ENCODE results near the gene PDE6H.

Gene PDE6H

GRCh38 chr12:14976658-14977057 is 3.8 kb downstream of the PDE6H start:
- DNase-seq, result no peak

DNA sequence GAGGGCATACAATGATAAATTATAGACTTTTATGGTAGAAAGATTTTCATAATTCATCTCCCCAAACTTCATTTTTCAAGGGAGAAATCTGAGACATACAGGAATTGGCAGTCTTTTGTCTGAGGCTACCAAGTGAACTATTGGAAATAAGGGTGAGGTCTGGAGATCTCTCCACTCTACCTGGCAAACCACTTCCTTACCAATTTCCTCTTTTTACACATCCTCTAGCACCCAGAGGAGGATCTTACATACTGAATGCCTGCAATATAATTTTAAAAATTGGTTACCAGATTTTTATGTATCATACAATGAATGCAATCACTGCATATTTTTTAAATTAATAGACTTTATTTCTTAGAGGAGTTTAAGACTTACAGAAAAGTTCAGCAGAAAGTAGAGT is 6.6 kb downstream of the PDE6H start:
- DNase-seq, result no peak

DNA sequence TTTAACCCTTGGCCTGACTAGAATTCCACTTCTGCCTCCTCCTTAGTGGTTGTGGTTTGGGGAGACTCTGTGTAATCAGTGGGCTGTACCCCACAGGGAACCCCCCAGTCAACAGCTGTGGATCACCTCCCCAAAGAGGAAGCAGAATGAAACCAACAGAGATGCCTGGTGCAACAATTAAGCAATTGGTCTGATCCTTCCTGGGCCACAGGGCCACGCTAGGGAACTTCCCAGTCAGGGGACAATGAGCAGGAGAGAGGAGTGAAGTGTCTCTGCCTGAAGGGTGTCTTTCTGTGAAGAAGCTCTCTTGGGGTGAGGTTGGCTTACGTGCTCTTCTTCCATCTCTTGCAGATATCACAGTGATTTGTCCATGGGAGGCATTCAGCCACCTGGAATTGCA is 8.2 kb downstream of the PDE6H start:
- no peak for DNase-seq

DNA sequence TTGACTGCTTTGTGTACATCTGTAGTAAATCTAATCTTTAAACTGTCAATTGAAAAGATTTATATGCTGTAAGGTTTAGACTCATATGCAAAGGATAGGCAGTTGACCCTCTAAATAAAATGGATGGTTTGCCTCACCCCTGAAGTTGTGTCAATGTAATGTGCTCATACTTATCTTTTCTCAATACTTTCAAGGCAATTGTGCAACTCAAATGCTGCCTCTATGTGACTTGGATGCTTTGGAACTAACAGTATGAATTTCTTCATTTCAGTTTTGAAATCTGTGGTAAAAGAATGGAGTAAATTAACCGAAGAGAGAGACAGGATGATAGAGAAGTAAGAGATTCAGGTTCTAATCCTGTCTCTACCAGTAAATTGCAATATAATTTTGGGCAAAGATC is 9.7 kb downstream of the PDE6H start:
- no peak for DNase-seq

- DNase-seq, result no peak
Measured at GRCh38 chr12:14982991-14983390, 10.1 kb downstream of the PDE6H start.

DNA sequence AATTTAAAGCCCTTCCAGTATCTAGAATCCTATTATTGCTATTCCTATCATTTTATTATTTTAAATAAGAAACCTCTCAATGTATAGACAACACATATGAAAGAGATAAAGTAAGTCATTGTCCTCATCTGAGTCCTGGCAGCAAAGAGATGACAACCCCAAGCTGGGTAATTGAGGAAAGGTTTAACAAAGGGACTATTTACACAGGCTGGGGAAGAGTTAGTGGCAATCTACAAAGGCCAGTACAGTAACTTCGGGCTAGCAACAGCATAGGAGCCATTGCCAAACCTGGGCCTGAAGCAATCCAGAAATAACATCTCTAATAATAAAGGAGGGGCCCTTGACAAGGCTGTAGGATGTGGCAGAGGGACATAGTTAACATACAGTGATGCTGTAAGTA is 11.2 kb downstream of the PDE6H start:
- DNase-seq, result no peak

DNA sequence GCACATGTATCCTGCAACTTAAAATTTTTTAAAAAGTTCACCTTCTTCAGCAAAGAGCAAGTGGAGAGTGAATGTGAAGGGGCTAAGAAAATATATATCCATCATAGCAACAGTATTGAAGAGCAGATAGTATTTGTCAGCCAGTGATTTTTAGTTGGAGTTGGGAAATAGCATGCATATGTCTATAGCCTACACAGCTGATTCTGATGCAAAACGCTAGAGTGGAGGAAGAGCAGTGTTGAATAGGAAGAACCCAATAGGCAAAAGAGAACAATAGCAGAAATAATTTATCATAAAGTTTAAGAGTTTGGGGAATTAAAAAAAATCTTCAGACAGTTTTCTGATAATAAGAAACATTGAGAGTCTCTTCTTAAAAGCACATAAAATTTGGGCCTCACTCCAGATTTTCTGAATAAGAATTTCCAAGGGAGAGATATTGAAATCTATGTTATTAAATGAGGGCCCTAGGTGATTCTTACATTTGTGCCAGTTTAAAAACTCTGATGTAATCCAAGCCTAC is 12.0 kb downstream of the PDE6H start:
- no peak for DNase-seq

- DNase-seq, result no peak
Measured at GRCh38 chr12:14986449-14986848, 13.6 kb downstream of the PDE6H start.

DNA sequence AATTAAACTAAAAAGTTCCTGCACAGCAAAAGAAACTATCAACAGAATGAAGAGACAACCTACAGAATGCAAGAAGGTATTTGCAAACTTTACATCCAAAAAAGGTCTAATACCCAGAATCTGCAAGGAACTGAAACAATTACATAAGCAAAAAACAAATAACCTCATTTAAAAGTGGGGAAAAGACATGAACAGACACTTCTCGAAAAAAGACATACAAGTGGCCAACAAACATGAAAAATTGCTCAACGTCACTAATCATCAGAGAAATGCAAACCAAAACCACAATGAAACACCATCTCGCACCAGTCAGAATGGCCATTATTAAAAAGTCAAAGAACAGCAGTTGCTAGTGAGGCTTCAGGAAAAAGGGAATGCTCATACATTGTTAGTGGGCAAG is 15.2 kb downstream of the PDE6H start:
- no peak for DNase-seq

DNA sequence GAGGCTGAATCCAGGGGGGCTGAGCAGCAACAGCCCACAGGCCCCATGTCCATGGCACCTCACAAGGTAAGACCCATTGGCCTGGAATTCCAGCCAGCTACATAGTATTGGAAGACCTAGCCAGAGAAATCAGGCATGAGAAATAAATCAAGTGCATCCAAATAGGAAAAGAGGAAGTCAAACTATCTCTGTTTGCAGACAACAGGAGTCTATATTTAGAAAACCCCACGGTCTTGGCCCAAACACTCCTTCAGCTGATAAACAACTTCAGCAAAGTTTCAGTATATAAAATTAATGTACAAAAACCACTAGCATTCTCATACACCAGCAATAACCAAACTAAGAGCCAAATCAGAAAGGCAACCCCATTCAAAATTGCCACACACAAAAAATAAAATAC is 16.9 kb downstream of the PDE6H start:
- no peak for DNase-seq

- no peak for DNase-seq
Measured at GRCh38 chr12:14991069-14991468, 18.2 kb downstream of the PDE6H start.

DNA sequence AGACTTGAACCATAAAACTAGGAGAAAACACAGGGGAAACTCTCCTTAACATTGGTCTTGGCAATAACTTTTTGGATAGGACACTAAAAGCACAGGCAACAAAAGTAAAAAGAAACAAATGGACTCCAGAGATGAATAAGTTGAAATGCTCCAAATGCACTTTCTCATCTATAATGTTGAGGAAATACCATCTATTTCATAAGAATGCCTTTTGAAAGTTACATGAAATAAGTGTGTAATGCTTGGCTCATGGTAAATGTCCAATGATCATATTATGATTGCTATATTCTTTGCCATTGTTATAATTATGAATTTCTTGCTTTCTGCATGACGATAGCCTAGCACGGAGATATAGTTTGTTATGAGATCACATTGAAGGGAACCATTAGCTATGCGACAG is 19.8 kb downstream of the PDE6H start:
- no peak for DNase-seq

- DNase-seq, result no peak
Measured at GRCh38 chr12:14993117-14993516, 20.3 kb downstream of the PDE6H start.

DNA sequence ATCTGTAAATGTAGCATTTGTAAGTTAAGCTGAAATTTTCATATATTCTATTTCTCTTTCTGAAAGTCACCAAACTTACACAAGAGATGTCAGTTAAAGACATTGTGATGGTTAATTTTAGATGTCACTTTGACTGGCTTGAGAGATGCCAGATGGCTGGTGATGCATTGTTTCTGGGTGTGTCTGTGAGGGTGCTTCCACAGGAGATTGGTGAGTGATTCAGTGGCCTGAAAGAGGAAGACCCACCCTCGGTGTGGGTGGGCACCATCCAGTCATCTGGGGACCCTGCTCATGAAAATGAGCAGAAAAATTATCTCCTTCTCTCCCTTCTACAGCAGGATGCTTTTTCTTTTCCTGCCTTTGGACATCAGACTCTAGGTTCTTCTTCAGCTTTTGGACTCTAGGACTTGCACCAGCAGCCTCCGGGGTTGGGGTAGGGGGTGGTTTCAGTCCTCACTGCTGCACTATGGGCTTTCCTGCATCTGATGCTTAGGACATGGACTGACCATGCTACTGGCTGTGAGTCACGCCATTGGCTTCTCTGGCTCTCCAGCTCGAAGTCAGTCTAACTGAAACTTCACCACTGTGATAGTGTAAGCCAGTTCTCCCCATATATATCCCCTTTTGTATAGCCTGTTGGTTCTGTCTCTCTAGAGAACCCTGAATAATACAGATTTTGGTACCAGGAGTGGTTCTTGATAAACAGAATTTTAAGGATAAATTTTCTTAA is 20.9 kb downstream of the PDE6H start:
- DNase-seq, result no peak

- no peak for DNase-seq
Measured at GRCh38 chr12:14994610-14995009, 21.8 kb downstream of the PDE6H start.

GRCh38 chr12:14995583-14996425 is 23.0 kb downstream of the PDE6H start:
- DNase-seq, result no peak

GRCh38 chr12:14997998-14998397 is 25.2 kb downstream of the PDE6H start:
- DNase-seq, result no peak

DNA sequence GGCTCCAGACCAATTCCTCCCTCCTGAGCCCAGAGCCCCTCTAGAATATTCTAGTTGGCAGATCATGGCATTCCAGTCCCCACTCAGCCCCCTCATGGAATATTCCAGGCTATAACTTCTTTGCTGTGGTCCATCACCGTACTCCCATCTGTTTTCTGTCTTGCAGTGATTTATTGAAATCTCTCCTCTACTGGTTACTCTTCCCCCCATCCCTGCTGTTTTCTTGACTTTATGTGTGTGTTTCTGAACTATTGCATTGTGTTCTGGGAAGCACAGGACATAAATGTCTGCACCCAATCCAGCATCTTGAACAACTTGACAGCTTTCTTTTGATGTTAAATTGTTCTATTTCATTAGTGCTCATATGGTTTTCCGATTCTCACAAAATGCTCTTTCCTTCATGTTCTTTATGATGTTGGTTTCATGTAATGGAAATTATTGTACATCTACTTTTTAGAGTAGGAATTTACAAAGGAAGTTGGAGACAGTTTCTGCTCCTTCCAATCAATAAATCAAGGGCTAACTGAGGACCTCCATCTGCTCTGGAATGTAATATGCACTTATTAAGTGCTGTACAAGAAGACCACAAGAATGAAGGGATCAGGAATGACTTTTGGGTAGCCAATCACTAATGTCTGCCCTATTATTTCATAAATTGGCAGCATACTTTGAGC is 26.3 kb downstream of the PDE6H start:
- DNase-seq, result no peak

DNA sequence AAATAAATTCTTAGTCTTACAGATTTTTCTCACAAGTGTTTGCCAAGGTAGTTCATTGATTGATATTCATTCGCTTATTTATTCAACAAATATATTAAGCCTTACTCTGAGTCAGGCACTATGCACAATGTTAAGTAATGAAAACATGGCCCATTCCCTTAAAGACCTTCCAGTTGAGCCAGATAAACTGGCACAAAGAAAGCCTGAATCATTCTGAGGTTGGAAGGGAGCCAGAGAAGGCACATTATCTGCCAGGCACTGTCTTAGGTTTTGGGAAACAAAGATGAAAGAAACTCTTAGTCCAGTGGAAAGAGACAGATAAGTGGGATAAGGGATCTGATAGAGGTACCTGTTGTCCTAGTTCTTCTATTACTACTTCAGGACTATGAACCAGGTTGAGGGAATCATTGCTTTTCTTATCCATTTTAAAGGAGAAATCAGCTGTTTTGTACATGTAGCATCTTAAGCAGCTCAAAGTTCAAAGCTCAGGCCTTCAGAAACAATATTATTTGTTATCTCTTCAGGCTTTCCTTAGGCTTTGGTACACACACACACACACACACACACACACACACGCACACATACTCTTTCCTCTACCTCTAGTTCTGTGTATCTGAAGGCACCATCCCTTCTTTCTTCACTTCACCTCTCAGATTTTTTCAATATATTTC is 27.0 kb downstream of the PDE6H start:
- no peak for DNase-seq

GRCh38 chr12:15000575-15000974 is 27.7 kb downstream of the PDE6H start:
- no peak for DNase-seq

DNA sequence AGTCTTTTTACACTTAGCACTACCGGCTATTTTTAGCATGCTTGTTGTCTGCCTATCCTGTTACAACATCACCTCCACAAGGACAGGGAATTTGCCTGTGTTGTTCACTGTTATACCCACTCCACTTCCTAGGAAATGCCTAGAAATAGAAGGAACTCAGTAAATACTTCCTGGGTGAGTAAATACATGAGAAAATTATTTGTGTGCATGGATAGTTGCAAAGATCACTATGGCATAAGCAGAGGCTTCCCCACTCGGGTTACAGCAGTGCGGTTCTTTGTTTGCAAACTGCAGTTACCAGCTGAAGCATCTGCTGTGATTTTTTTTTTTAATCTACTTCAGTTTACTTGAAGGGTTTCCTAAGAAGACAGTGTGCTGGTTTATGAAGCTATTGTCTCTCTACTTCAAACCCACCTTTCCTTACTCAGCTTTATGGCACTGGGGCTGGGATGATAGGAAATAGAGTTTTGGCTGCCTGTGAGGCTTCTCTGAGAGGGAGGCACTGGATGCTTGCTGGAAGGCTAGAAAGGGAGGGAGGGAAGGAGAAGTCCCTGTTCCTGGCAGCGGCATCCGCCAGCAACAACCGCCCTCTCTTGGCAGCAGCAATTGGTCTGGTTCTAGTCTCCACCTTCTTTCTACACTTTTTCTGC is 29.0 kb downstream of the PDE6H start:
- no peak for DNase-seq

GRCh38 chr12:15004421-15004820 is 31.6 kb downstream of the PDE6H start:
- no peak for DNase-seq

DNA sequence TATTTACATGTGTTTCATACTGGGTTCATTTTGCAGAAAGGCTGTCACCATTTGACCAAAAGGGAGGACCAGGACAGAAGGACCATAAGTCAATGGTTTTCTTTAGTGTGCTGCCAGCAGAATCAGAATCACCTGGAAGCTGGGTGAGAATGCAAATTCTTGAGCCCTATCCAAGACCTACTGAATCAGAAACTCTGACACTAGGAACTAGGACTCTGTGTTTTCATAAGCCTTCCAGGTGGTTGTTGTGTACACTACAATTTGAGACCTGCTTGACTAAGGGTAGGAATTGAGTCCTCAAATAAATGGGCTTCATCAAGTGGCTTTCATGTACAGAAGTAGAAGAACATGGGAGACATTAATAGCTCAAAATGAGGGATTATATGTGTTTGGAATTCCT is 32.2 kb downstream of the PDE6H start:
- no peak for DNase-seq
